HG03469 (cell line): Measurements from ENCODE around the gene MMP20.
A peak's percentile ranks its signal among the peaks of the same experiment; 100 is the strongest.

Source experiments
- ATAC-seq: cut with Tn5 transposase; IDR thresholded peaks from one replicate; pipeline ENCODE4 v1.9.1; 2021; ENCODE audit warnings: mild to moderate bottlenecking, moderate library complexity, moderate number of reproducible peaks; ENCODE audit not compliant: unreplicated experiment

Gene MMP20

GRCh38 chr11:102560555-102561011 lies 64.5 kb downstream of the MMP20 start:
- peak; percentile 71 for ATAC-seq

- ATAC-seq, result peak; percentile 28
Measured at GRCh38 chr11:102559839-102560238, 65.3 kb downstream of the MMP20 start.

- no peak for ATAC-seq
Measured at GRCh38 chr11:102555091-102555490, 70.0 kb downstream of the MMP20 start.

- peak; percentile 90 for ATAC-seq
Measured at GRCh38 chr11:102553835-102554282, 71.3 kb downstream of the MMP20 start.

- no peak for ATAC-seq
Measured at GRCh38 chr11:102552447-102553194, 72.5 kb downstream of the MMP20 start.

GRCh38 chr11:102552020-102552419 lies 73.1 kb downstream of the MMP20 start:
- ATAC-seq, result no peak

- no peak for ATAC-seq
Measured at GRCh38 chr11:102551169-102551781, 73.9 kb downstream of the MMP20 start.

GRCh38 chr11:102546923-102547471 lies 78.1 kb downstream of the MMP20 start:
- peak; percentile 81 for ATAC-seq

GRCh38 chr11:102546427-102546826 lies 78.7 kb downstream of the MMP20 start:
- peak; percentile 33 for ATAC-seq

GRCh38 chr11:102545701-102546100 lies 79.4 kb downstream of the MMP20 start:
- ATAC-seq, result no peak

- no peak for ATAC-seq
Measured at GRCh38 chr11:102544594-102544993, 80.5 kb downstream of the MMP20 start.

- no peak for ATAC-seq
Measured at GRCh38 chr11:102539567-102539966, 85.6 kb downstream of the MMP20 start.

GRCh38 chr11:102538932-102539331 lies 86.2 kb downstream of the MMP20 start:
- no peak for ATAC-seq

GRCh38 chr11:102534261-102534872 lies 90.8 kb downstream of the MMP20 start:
- no peak for ATAC-seq

GRCh38 chr11:102530558-102530957 lies 94.6 kb downstream of the MMP20 start, which contains the start of gene MMP7:
Gene MMP7, minus strand, starts transcription at chr11:102530747. Its CDS starts 47 bp downstream, at chr11:102530700.
- no peak for ATAC-seq

GRCh38 chr11:102528618-102529017 lies 96.5 kb downstream of the MMP20 start:
- no peak for ATAC-seq

GRCh38 chr11:102527684-102528083 lies 97.4 kb downstream of the MMP20 start:
- no peak for ATAC-seq

GRCh38 chr11:102527041-102527440 lies 98.1 kb downstream of the MMP20 start:
- ATAC-seq, result no peak
